H1 (cell line): ENCODE results near the gene DDX41. TPM values are rescaled to one million over a fixed set of nuclear protein-coding genes. Genes with fewer than 3 reads are reported as not detected.
"Not testable (repeated sequence)": the region's sequence is repeated elsewhere in the genome, so short reads cannot be mapped to it uniquely, and the experiment has no call there.

ENCODE experiments used
- CTCF ChIA-PET: fragments of 300-600 bp; sonication (Branson Sonifier 250); formaldehyde crosslinking; loops from one replicate; lab custom pipeline; 2021; ENCODE audit not compliant: partially characterized antibody; lab: Charles Lee
- POLR2A ChIA-PET: fragments of 300-600 bp; sonication (Branson Sonifier 250); formaldehyde crosslinking; loops from one replicate; lab custom pipeline; 2021; ENCODE audit warnings: inconsistent platforms; ENCODE audit not compliant: partially characterized antibody; lab: Charles Lee
- DNase-seq, 2 experiments: peaks; one replicate each; pipeline versions ENCODE4 v3.0.0 to v3.0.0-alpha.2; 2010 to 2022; ENCODE audit warnings: low spot score in 2 of 2, low read depth in 1 of 2, mixed read lengths in 1 of 2
- FAIRE-seq: peaks from 2 replicates; lab custom pipeline; 2011; peaks lifted over from hg19 to GRCh38; lab: Jason Lieb, UNC
- H2AFZ ChIP-seq: 2 replicates; pipeline ENCODE4 v1.8.1; 2012; ENCODE audit warnings: low read length, inconsistent platforms
- H2AK5ac ChIP-seq: 2 replicates; pipeline ENCODE4 v1.6.1; 2013; ENCODE audit warnings: low read depth, low read length
- H2BK120ac ChIP-seq: replicated peaks from 2 replicates; pipeline ENCODE3; 2013; ENCODE audit warnings: low read depth, low read length, inconsistent platforms
- H2BK12ac ChIP-seq: 2 replicates; pipeline ENCODE4 v1.6.1; 2013; ENCODE audit warnings: low read depth, low read length
- H2BK15ac ChIP-seq: 2 replicates; pipeline ENCODE4 v1.6.1; 2013; ENCODE audit warnings: low read length
- H2BK20ac ChIP-seq: 2 replicates; pipeline ENCODE4 v1.6.1; 2013; ENCODE audit warnings: low read length
- H2BK5ac ChIP-seq: 2 replicates; pipeline ENCODE4 v1.6.1; 2013; ENCODE audit warnings: low read depth, low read length
- H3K14ac ChIP-seq: 2 replicates; pipeline ENCODE4 v1.6.1; 2013; ENCODE audit warnings: inconsistent platforms; ENCODE audit not compliant: insufficient read length
- H3K18ac ChIP-seq: 2 replicates; pipeline ENCODE4 v1.6.1; 2013; ENCODE audit warnings: low read length; ENCODE audit errors: extremely low read depth
- H3K23ac ChIP-seq: 2 replicates; pipeline ENCODE4 v1.6.1; 2013; ENCODE audit warnings: inconsistent platforms; ENCODE audit not compliant: insufficient read length
- H3K23me2 ChIP-seq: 2 replicates; pipeline ENCODE4 v1.6.1; 2013; ENCODE audit warnings: low read depth, low read length
- H3K27ac ChIP-seq: 2 replicates; pipeline ENCODE4 v1.6.1; 2011; ENCODE audit warnings: low read depth, low read length, inconsistent platforms
- H3K27me3 ChIP-seq, 4 experiments: replicated peaks in 1 of 4; 1 replicate in 1 of 4; 2 replicates in 3 of 4; pipeline versions ENCODE4 v1.6.1 to v1.8.1; 2011 to 2013; ENCODE audit warnings: low read length in 3 of 4, mild to moderate bottlenecking in 3 of 4, inconsistent platforms in 2 of 4, mixed read lengths in 2 of 4, moderate library complexity in 1 of 4; ENCODE audit not compliant: control insufficient read depth in 3 of 4, insufficient read depth in 3 of 4; ENCODE audit errors: extremely low read depth in 1 of 4
- H3K36me3 ChIP-seq, 4 experiments: 2 replicates each; pipeline versions ENCODE4 v1.6.1 to v1.8.1; 2011 to 2013; ENCODE audit warnings: mild to moderate bottlenecking in 4 of 4, low read length in 3 of 4, moderate library complexity in 2 of 4, control low read depth in 1 of 4, inconsistent platforms in 1 of 4; ENCODE audit not compliant: insufficient read depth in 4 of 4, control insufficient read depth in 2 of 4
- H3K4ac ChIP-seq: replicated peaks from 2 replicates; pipeline ENCODE3; 2013; ENCODE audit warnings: low read length, low read depth, mixed read lengths, inconsistent platforms; ENCODE audit not compliant: insufficient read length
- H3K4me1 ChIP-seq, 4 experiments: replicated peaks in 1 of 4; 1 replicate in 1 of 4; 2 replicates in 3 of 4; pipeline versions ENCODE4 v1.6.1 to v1.8.1; 2011 to 2013; ENCODE audit warnings: low read length in 3 of 4, inconsistent platforms in 2 of 4, mixed read lengths in 1 of 4; ENCODE audit not compliant: insufficient read depth in 4 of 4, control insufficient read depth in 3 of 4
- H3K4me2 ChIP-seq, 2 experiments: 2 replicates each; pipeline versions ENCODE4 v1.6.1 to v1.8.1; 2011 to 2013; ENCODE audit warnings: low read depth in 2 of 2, low read length in 2 of 2, control low read depth in 1 of 2, inconsistent platforms in 1 of 2, mild to moderate bottlenecking in 1 of 2; ENCODE audit not compliant: insufficient read depth in 1 of 2
- H3K4me3 ChIP-seq, 4 experiments: fragments of 200-600, 300-600 bp in 1 of 4; sonication (generic), shearing (Covaris generic), sonication (Bioruptor Twin) in 1 of 4; 2 replicates each; pipeline versions ENCODE4 v1.5.1 to v1.8.1; 2011 to 2016; ENCODE audit warnings: low read length in 4 of 4, low read depth in 3 of 4, control low read depth in 2 of 4, inconsistent platforms in 2 of 4, mild to moderate bottlenecking in 2 of 4, mixed read lengths in 1 of 4, moderate library complexity in 1 of 4; ENCODE audit not compliant: insufficient read depth in 2 of 4; ENCODE audit errors: extremely low read depth in 1 of 4
- H3K56ac ChIP-seq: replicated peaks from 2 replicates; pipeline ENCODE3; 2013; ENCODE audit warnings: low read depth, mild to moderate bottlenecking, mixed read lengths, low read length, inconsistent platforms; ENCODE audit not compliant: insufficient read length
- H3K79me1 ChIP-seq: 2 replicates; pipeline ENCODE4 v1.6.1; 2013; ENCODE audit warnings: low read depth, low read length, control low read depth
- H3K79me2 ChIP-seq, 2 experiments: 2 replicates each; pipeline versions ENCODE4 v1.6.1 to v1.8.1; 2012 to 2013; ENCODE audit warnings: low read length in 2 of 2, mild to moderate bottlenecking in 2 of 2, inconsistent platforms in 1 of 2; ENCODE audit not compliant: insufficient read depth in 2 of 2, control insufficient read depth in 1 of 2
- H3K9ac ChIP-seq, 4 experiments: replicated peaks in 1 of 4; 1 replicate in 1 of 4; 2 replicates in 3 of 4; pipeline versions ENCODE4 v1.6.1 to v1.8.1; 2011 to 2013; ENCODE audit warnings: low read depth in 3 of 4, low read length in 3 of 4, control low read depth in 2 of 4, mild to moderate bottlenecking in 2 of 4, moderate library complexity in 2 of 4, inconsistent platforms in 1 of 4; ENCODE audit errors: extremely low read depth in 1 of 4
- H3K9me3 ChIP-seq, 2 experiments: 2 replicates each; pipeline versions ENCODE4 v1.6.1 to v1.8.1; 2012 to 2013; ENCODE audit warnings: mild to moderate bottlenecking in 2 of 2, moderate library complexity in 2 of 2, control low read depth in 1 of 2, inconsistent platforms in 1 of 2, low read depth in 1 of 2, low read length in 1 of 2, mixed read lengths in 1 of 2; ENCODE audit not compliant: insufficient read depth in 2 of 2
- H4K20me1 ChIP-seq, 2 experiments: replicated peaks in 1 of 2; 2 replicates each; pipeline versions ENCODE3 to v1.8.1; 2011 to 2013; ENCODE audit warnings: inconsistent platforms in 2 of 2, low read length in 2 of 2, mild to moderate bottlenecking in 1 of 2; ENCODE audit not compliant: insufficient read depth in 2 of 2, control insufficient read depth in 1 of 2
- H4K5ac ChIP-seq: 2 replicates; pipeline ENCODE4 v1.6.1; 2013; ENCODE audit warnings: low read length, low read depth, mixed read lengths, inconsistent platforms; ENCODE audit not compliant: insufficient read length
- H4K8ac ChIP-seq: 2 replicates; pipeline ENCODE4 v1.8.0; 2013; ENCODE audit warnings: mild to moderate bottlenecking, moderate library complexity, low read length, inconsistent platforms; ENCODE audit not compliant: insufficient read depth; ENCODE audit errors: extremely low read depth
- H4K91ac ChIP-seq: replicated peaks from 2 replicates; pipeline ENCODE3; 2013; ENCODE audit warnings: low read length, mixed read lengths, inconsistent platforms; ENCODE audit not compliant: insufficient read length
- WGBS, 2 experiments: shearing (Covaris generic) in 1 of 2; methylation state at CpG; one replicate each; pipeline versions ENCODE4 v1.1.6 to v1.1.7; 2013 to 2015; ENCODE audit warnings: low lambda C conversion rate in 2 of 2, mixed read lengths in 2 of 2, inconsistent platforms in 1 of 2, low coverage in 1 of 2, missing lambda C conversion rate in 1 of 2; ENCODE audit not compliant: insufficient replicate concordance in 2 of 2, insufficient coverage in 1 of 2, insufficient read length in 1 of 2; ENCODE audit errors: extremely low coverage in 1 of 2, missing lambda C conversion rate in 1 of 2; 5-methylcytosine and 5-hydroxymethylcytosine counted together
- polyA plus RNA-seq, 7 experiments: library from polyadenylated mRNA; depleted of rRNA in 3 of 7; stranded (reverse) in 5 of 7; unstranded in 2 of 7; fragments of >200 nt in 5 of 7; fragments of 200-250 nt in 2 of 7; gene quantifications; 1 replicate in 5 of 7; 2 replicates in 1 of 7; 4 replicates in 1 of 7; pipeline versions ENCODE4 v1.2.1 to v1.2.3, GENCODE V29; 2011 to 2013; ENCODE audit warnings: missing spikeins in 2 of 7, mixed read lengths in 2 of 7
- total RNA-seq: library from RNA; stranded (reverse); fragmentation: NEBNext Ultra II Directional; extraction: Animal tissue kit (Norgen Biotek cat#: 25700); gene quantifications from 2 replicates; pipeline ENCODE4 v1.2.1, GENCODE V29; 2021

DDX41 gene
- total and polyA plus RNA-seq, 2 of the 8 experiments (the other 6 are each of a cell fraction or from before 2014, with no cell fraction given) = 102 to 135 TPM

GRCh38 chr5:177534433-177534832 is 17.7 kb upstream of the DDX41 start:
- H3K27me3 ChIP-seq, DNase-seq, H3K23ac ChIP-seq, H3K18ac ChIP-seq, H3K14ac ChIP-seq, H3K4me3 ChIP-seq, H3K27ac ChIP-seq, H3K23me2 ChIP-seq, H3K4me1 ChIP-seq, FAIRE-seq, H4K91ac ChIP-seq, H3K4ac ChIP-seq, H2BK15ac ChIP-seq, H3K9me3 ChIP-seq, H3K56ac ChIP-seq, H3K4me2 ChIP-seq, H4K8ac ChIP-seq, H2BK5ac ChIP-seq, H4K5ac ChIP-seq, H2BK120ac ChIP-seq, H2AFZ ChIP-seq, H2BK20ac ChIP-seq, H2BK12ac ChIP-seq, H2AK5ac ChIP-seq, H3K9ac ChIP-seq, H3K79me2 ChIP-seq: not testable (repeated sequence)
- WGBS, 2 experiments = 94% methylated on average over 7 of the region's 7 CpGs; no CpG with 5 or more reads in 1 of the 2 experiments
- Histone ChIP-seq H4K20me1 (peaks cover 0 to 16% of the 10 kb centered on the region in 2 experiments), H3K79me1 (peaks cover 21% of the 10 kb centered on the region), H3K36me3 (peaks cover 16 to 76% (median 40%) of the 10 kb centered on the region in 4 experiments; a peak in 7 of 8 replicates)
- POLR2A ChIA-PET = interaction anchor here (0.6 to 3.3 kb wide), 8 partner anchors 9 to 107 kb away, joined by 3 to 7 read pairs (median 4); partner anchors contain the start of genes B4GALT7, DDX41 and TMED9
- CTCF ChIA-PET = interaction anchor here (0.9 to 1.6 kb wide), 2 partner anchors 11 to 13 kb away, joined by 3 read pairs; no protein-coding TSS in a partner anchor
